H9 (cell line): Measurements from ENCODE around the gene KCNA5. TPM values are rescaled to one million over a fixed set of nuclear protein-coding genes. Genes with fewer than 3 reads are reported as not detected.

Experiments used
- DNase-seq: peaks from one replicate; pipeline ENCODE4 v3.0.0-alpha.2; 2017
- H2AFZ ChIP-seq: one replicate; pipeline ENCODE4 v1.6.1; 2013; ENCODE audit warnings: mild to moderate bottlenecking, low read length, control low read depth, moderate library complexity
- H2AK5ac ChIP-seq: 2 replicates; pipeline ENCODE4 v1.6.1; 2013; ENCODE audit warnings: low read length, control low read depth, mixed read lengths; ENCODE audit not compliant: insufficient read length
- H2BK120ac ChIP-seq: one replicate; pipeline ENCODE4 v1.6.1; 2013; ENCODE audit warnings: low read depth, mild to moderate bottlenecking, low read length, control low read depth, inconsistent platforms; ENCODE audit not compliant: poor library complexity, severe bottlenecking
- H2BK12ac ChIP-seq: 2 replicates; pipeline ENCODE4 v1.6.1; 2013; ENCODE audit warnings: low read length, control low read depth, mixed read lengths, low read depth; ENCODE audit not compliant: insufficient read length
- H2BK15ac ChIP-seq: 2 replicates; pipeline ENCODE4 v1.6.1; 2013; ENCODE audit warnings: low read depth, low read length, control low read depth
- H2BK20ac ChIP-seq: one replicate; pipeline ENCODE4 v1.6.1; 2013; ENCODE audit warnings: low read depth, mild to moderate bottlenecking, low read length, control low read depth, inconsistent platforms; ENCODE audit not compliant: poor library complexity, severe bottlenecking
- H2BK5ac ChIP-seq: 2 replicates; pipeline ENCODE4 v1.6.1; 2013; ENCODE audit warnings: low read length, control low read depth, mixed read lengths; ENCODE audit not compliant: insufficient read length
- H3K14ac ChIP-seq: 2 replicates; pipeline ENCODE4 v1.6.1; 2013; ENCODE audit warnings: low read length, control low read depth; ENCODE audit not compliant: insufficient read depth
- H3K18ac ChIP-seq: 2 replicates; pipeline ENCODE4 v1.6.1; 2013; ENCODE audit warnings: low read depth, mild to moderate bottlenecking, mixed read lengths, low read length, control low read depth; ENCODE audit not compliant: insufficient read length
- H3K23ac ChIP-seq: 2 replicates; pipeline ENCODE4 v1.6.1; 2013; ENCODE audit warnings: low read length, control low read depth, mixed read lengths, low read depth; ENCODE audit not compliant: insufficient read length
- H3K23me2 ChIP-seq: 2 replicates; pipeline ENCODE4 v1.6.1; 2013; ENCODE audit warnings: low read depth, mild to moderate bottlenecking, mixed read lengths, low read length, control low read depth; ENCODE audit not compliant: insufficient read length, poor library complexity, severe bottlenecking
- H3K27ac ChIP-seq: 2 replicates; pipeline ENCODE4 v1.5.1; 2013; ENCODE audit warnings: low read length, control low read depth, mixed read lengths, low read depth; ENCODE audit not compliant: insufficient read length
- H3K27me3 ChIP-seq: 2 replicates; pipeline ENCODE4 v1.6.1; 2013; ENCODE audit warnings: low read length, control low read depth, inconsistent platforms; ENCODE audit not compliant: insufficient read depth
- H3K4ac ChIP-seq: 2 replicates; pipeline ENCODE4 v1.6.1; 2013; ENCODE audit warnings: low read depth, mild to moderate bottlenecking, control low read depth, inconsistent platforms, low read length, moderate library complexity
- H3K4me1 ChIP-seq: 2 replicates; pipeline ENCODE4 v1.6.1; 2013; ENCODE audit warnings: low read length, control low read depth, inconsistent platforms; ENCODE audit not compliant: insufficient read depth
- H3K4me2 ChIP-seq: 2 replicates; pipeline ENCODE4 v1.6.1; 2013; ENCODE audit warnings: low read length, control low read depth, mixed read lengths; ENCODE audit not compliant: insufficient read length, insufficient read depth
- H3K56ac ChIP-seq: 2 replicates; pipeline ENCODE4 v1.6.1; 2013; ENCODE audit warnings: low read depth, mild to moderate bottlenecking, mixed read lengths, low read length, control low read depth; ENCODE audit not compliant: insufficient read length
- H3K79me1 ChIP-seq: 2 replicates; pipeline ENCODE4 v1.6.1; 2013; ENCODE audit warnings: low read depth, mild to moderate bottlenecking, moderate library complexity, low read length, control low read depth, inconsistent platforms; ENCODE audit not compliant: insufficient read depth, poor library complexity, severe bottlenecking
- H3K79me2 ChIP-seq: 2 replicates; pipeline ENCODE4 v1.6.1; 2013; ENCODE audit warnings: low read length, control low read depth, inconsistent platforms; ENCODE audit not compliant: insufficient read depth
- H3K9ac ChIP-seq: 2 replicates; pipeline ENCODE4 v1.6.1; 2013; ENCODE audit warnings: low read length, control low read depth, mixed read lengths; ENCODE audit not compliant: insufficient read length; ENCODE audit errors: extremely low read depth
- H3K9me3 ChIP-seq: one replicate; pipeline ENCODE4 v1.6.1; 2013; ENCODE audit warnings: low read depth, low read length, inconsistent platforms; ENCODE audit not compliant: control insufficient read depth
- H3T11ph ChIP-seq: one replicate; pipeline ENCODE4 v1.6.1; 2013; ENCODE audit warnings: mild to moderate bottlenecking, low read length, control low read depth, inconsistent platforms
- H4K20me1 ChIP-seq: one replicate; pipeline ENCODE4 v1.6.1; 2013; ENCODE audit not compliant: control insufficient read depth, insufficient read length, insufficient read depth
- H4K5ac ChIP-seq: 2 replicates; pipeline ENCODE4 v1.6.1; 2013; ENCODE audit warnings: low read depth, mild to moderate bottlenecking, mixed read lengths, low read length, control low read depth; ENCODE audit not compliant: insufficient read length
- H4K8ac ChIP-seq: replicated peaks from 2 replicates; pipeline ENCODE4 v1.6.1; 2013; ENCODE audit warnings: low read length, control low read depth, mixed read lengths, low read depth; ENCODE audit not compliant: insufficient read length
- H4K91ac ChIP-seq: 2 replicates; pipeline ENCODE4 v1.6.1; 2013; ENCODE audit warnings: low read depth, mild to moderate bottlenecking, moderate library complexity, mixed read lengths, low read length, control low read depth; ENCODE audit not compliant: insufficient read length
- H3K27ac Mint-ChIP-seq, 3 experiments: 2 replicates in 2 of 3; 3 replicates in 1 of 3; pipeline ENCODE4 v1.8.0; 2020 to 2021; ENCODE audit warnings: mixed read lengths in 3 of 3, mild to moderate bottlenecking in 1 of 3, moderate library complexity in 1 of 3
- H3K27me3 Mint-ChIP-seq: 2 replicates; pipeline ENCODE4 v1.8.0; 2021; ENCODE audit warnings: low read depth, mild to moderate bottlenecking, moderate library complexity, mixed read lengths
- H3K36me3 Mint-ChIP-seq, 3 experiments: 2 replicates in 2 of 3; 3 replicates in 1 of 3; pipeline ENCODE4 v1.8.0; 2020 to 2021; ENCODE audit warnings: low read depth in 3 of 3, mixed read lengths in 3 of 3; ENCODE audit not compliant: insufficient read depth in 1 of 3
- H3K4me1 Mint-ChIP-seq, 2 experiments: 2 replicates each; pipeline ENCODE4 v1.8.0; 2020; ENCODE audit warnings: mixed read lengths in 2 of 2
- H3K4me3 Mint-ChIP-seq, 2 experiments: 2 replicates in 1 of 2; 3 replicates in 1 of 2; pipeline ENCODE4 v1.8.0; 2020 to 2021; ENCODE audit warnings: mild to moderate bottlenecking in 2 of 2, mixed read lengths in 2 of 2, moderate library complexity in 1 of 2
- H3K9me3 Mint-ChIP-seq, 2 experiments: 2 replicates in 1 of 2; 3 replicates in 1 of 2; pipeline ENCODE4 v1.8.0; 2020; ENCODE audit warnings: mild to moderate bottlenecking in 2 of 2, mixed read lengths in 2 of 2, moderate library complexity in 1 of 2
- WGBS: extraction: QIAGEN DNeasy Blood & Tissue Kit; methylation state at CpG from one replicate; pipeline ENCODE4 v1.1.7; 2013; ENCODE audit warnings: missing lambda C conversion rate, low lambda C conversion rate, mixed read lengths; ENCODE audit not compliant: insufficient read length; ENCODE audit errors: extremely low coverage; 5-methylcytosine and 5-hydroxymethylcytosine counted together
- total RNA-seq: library from RNA; stranded (reverse); gene quantifications from 2 replicates; pipeline ENCODE4 v1.2.1, GENCODE V29; 2021
- TF ChIP-seq, protein P1 (sequence below): fragments of 200-600 bp; sonication (generic); conservative IDR thresholded peaks from 3 replicates; pipeline ENCODE4 v1.8.0; 2021; ENCODE audit warnings: antibody characterized with exemption, mild to moderate bottlenecking

The KCNA5 gene
- total RNA-seq, 1 experiment from 2014 or later, result 0.22 TPM

DNA sequence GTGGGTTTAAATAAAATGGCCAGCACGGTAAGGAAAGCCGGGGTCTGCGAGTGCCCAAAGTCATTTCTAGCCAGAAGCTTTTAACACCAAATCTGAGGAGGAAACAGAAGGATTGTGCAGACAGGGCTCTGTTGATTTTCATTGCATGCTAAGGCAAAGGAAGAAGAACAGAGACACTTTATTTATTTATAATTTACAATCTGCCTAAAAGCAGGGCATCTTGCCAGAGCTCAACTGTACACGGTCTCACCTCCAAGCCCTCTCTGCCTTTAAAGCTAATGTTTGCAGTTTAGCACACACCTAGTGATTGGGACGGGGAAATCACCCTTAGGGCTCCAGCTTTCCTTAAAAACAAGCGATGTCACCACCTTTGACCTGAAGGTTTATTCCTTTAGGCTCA is 4.0 kb downstream of the KCNA5 start:
- H3K23ac ChIP-seq, result no peak overlapping the region
- Mint-ChIP-seq H3K4me3 (peak overlapping the region in 1 of 2 experiments; percentile 34; a peak in 1 of 5 replicates), H3K9me3 (peaks cover 7% of the 10 kb centered on the region in 2 experiments; a peak in 4 of 5 replicates), H3K36me3 (peaks cover 0 to 7% (median 6%) of the 10 kb centered on the region in 3 experiments; a peak in 4 of 7 replicates), H3K4me1 (peaks cover 19 to 44% of the 10 kb centered on the region in 2 experiments), H3K27ac (peak overlapping the region in 1 of 3 experiments; percentile 66; a peak in 3 of 7 replicates), H3K27me3 (peaks cover 66% of the 10 kb centered on the region)
- no peak overlapping the region for H3T11ph ChIP-seq
- H4K5ac ChIP-seq, result no peak overlapping the region
- H2AK5ac ChIP-seq, result no peak overlapping the region
- H3K9me3 ChIP-seq, result no peaks in the 10 kb centered on the region
- H2BK5ac ChIP-seq, result no peak overlapping the region
- H3K23me2 ChIP-seq, result no peaks in the 10 kb centered on the region
- no peaks in the 10 kb centered on the region; the same call in 1 of the 2 replicates for H3K4me1 ChIP-seq
- no peak overlapping the region for H3K18ac ChIP-seq
- H4K91ac ChIP-seq, result no peak overlapping the region
- H2BK15ac ChIP-seq, result no peak overlapping the region
- WGBS, result no CpG with 5 or more reads among the region's 6 CpGs
- H4K20me1 ChIP-seq, result no peaks in the 10 kb centered on the region
- no peak overlapping the region for H2BK12ac ChIP-seq
- no peak overlapping the region for H3K4me2 ChIP-seq
- H3K56ac ChIP-seq, result no peak overlapping the region
- no peak overlapping the region for H3K14ac ChIP-seq
- H3K79me2 ChIP-seq, result no peaks in the 10 kb centered on the region
- no peaks in the 10 kb centered on the region for H3K79me1 ChIP-seq
- no peak overlapping the region for H2AFZ ChIP-seq
- DNase-seq, result no peak
- H3K27ac ChIP-seq, result no peak overlapping the region
- peaks cover 17% of the 10 kb centered on the region for H3K27me3 ChIP-seq
- no peak overlapping the region for H4K8ac ChIP-seq
- H3K4ac ChIP-seq, result no peak overlapping the region
- TF ChIP-seq, protein P1, sequence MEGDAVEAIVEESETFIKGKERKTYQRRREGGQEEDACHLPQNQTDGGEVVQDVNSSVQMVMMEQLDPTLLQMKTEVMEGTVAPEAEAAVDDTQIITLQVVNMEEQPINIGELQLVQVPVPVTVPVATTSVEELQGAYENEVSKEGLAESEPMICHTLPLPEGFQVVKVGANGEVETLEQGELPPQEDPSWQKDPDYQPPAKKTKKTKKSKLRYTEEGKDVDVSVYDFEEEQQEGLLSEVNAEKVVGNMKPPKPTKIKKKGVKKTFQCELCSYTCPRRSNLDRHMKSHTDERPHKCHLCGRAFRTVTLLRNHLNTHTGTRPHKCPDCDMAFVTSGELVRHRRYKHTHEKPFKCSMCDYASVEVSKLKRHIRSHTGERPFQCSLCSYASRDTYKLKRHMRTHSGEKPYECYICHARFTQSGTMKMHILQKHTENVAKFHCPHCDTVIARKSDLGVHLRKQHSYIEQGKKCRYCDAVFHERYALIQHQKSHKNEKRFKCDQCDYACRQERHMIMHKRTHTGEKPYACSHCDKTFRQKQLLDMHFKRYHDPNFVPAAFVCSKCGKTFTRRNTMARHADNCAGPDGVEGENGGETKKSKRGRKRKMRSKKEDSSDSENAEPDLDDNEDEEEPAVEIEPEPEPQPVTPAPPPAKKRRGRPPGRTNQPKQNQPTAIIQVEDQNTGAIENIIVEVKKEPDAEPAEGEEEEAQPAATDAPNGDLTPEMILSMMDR, result no peak
- H3K9ac ChIP-seq, result no peak overlapping the region
- no peak overlapping the region for H2BK120ac ChIP-seq
- H2BK20ac ChIP-seq, result no peak overlapping the region
